HCT116 (cell line): ENCODE results near the gene DISP1.

Experiments
- EZH2 ChIP-seq: fragments of 200-600 bp; sonication (generic); IDR thresholded peaks from 2 replicates; pipeline ENCODE4 v1.6.1; 2017; ENCODE audit warnings: antibody characterized with exemption, mixed run types
- POLR2A ChIP-seq: IDR thresholded peaks from 2 replicates; pipeline ENCODE4 v1.7.0; 2011; ENCODE audit warnings: borderline replicate concordance; ENCODE audit not compliant: insufficient read depth, insufficient read length; ENCODE audit errors: extremely low read depth
- RAD21 ChIP-seq: IDR thresholded peaks from 2 replicates; pipeline ENCODE4 v1.6.1; 2012; ENCODE audit warnings: low read depth, mild to moderate bottlenecking
- REST ChIP-seq: IDR thresholded peaks from 2 replicates; pipeline ENCODE4 v1.6.1; 2012; ENCODE audit warnings: low read depth
- ZBTB33 ChIP-seq: IDR thresholded peaks from 2 replicates; pipeline ENCODE4 v1.6.1; 2011; ENCODE audit warnings: mild to moderate bottlenecking, low read length, moderate library complexity; ENCODE audit not compliant: insufficient replicate concordance; ENCODE audit errors: extremely low read depth
- ZNF274 ChIP-seq: fragments of 200-500 bp; sonication (Bioruptor generic); IDR thresholded peaks from 2 replicates; pipeline ENCODE4 v1.6.1; 2014; ENCODE audit warnings: mild to moderate bottlenecking, low read depth, low read length, inconsistent platforms

GRCh38 chr1:222777977-222778376, 36.9 kb upstream of the DISP1 start:
- TF ChIP-seq RAD21 (no peak), ZBTB33 (no peak), EZH2 (no peak), ZNF274 (no peak), REST (no peak), POLR2A (no peak)
